ENCODE data around the gene RASSF10. TPM values are rescaled to one million over a fixed set of nuclear protein-coding genes. Genes with fewer than 3 reads are reported as not detected.

RASSF10 gene
- total RNA-seq, 1 donor from 2014 or later: 2.9 TPM

DNA sequence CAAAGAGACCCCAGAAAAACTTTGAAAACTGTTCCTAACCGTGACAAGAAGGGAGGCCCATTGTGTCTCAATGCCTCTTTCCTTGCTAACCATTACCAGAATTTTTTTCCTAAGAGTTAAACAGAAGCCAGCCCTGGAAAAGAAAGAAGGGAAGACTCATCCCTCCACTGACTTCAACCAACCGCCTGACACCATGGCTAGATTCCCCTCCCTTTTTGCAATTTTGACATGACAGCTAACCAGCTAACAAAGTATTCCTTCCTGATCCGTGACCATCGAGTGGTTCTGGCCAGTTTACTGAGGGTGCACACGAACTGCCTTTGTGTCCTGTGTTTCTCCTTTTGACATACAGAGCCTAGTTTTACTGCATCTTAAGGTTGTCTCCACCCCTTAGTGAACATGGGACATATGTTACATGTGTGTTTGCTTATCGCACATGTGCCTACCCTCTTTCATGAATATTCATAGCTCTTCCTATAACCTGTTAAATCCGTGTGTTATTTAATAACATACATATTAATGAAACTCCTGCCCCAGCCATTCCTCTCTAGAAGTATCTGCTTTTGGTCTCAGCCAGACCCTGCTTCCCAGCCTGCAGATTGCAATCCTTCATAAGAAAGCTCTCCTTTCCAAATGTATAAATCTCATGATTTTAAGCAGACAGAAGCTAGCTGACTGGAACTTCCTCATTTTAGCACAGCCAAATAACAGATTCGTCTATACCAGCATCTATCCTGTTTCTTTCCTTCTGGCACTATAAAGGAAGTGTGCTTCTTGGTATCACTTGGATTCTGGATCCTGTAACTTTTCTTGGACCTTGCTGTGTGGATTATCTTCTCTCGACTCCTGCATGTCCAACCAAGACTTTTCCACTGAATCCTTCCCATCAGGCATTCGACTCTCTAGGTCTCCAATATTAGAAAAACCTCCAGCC is 37.8 kb downstream of the RASSF10 start:
- Histone ChIP-seq H3K36me3 (no peaks in the 10 kb centered on the region), H3F3A (ENCODE audit: low read depth) (no peaks in the 10 kb centered on the region), H3K79me2 (ENCODE audit: low read depth) (no peaks in the 10 kb centered on the region), H4K20me1 (ENCODE audit: low read depth) (no peaks in the 10 kb centered on the region), H3K9me3 (ENCODE audit: low read depth) (peaks cover 3% of the 10 kb centered on the region), H3K4me3 (no peak overlapping the region), H3K9ac (no peak overlapping the region), H2AFZ (replicated peaks) (no peak overlapping the region), H3K27ac (no peak overlapping the region), H3K27me3 (no peaks in the 10 kb centered on the region), H3K4me2 (no peak overlapping the region), H3K4me1 (peaks cover 18% of the 10 kb centered on the region)
- no peak overlapping the region for H3K4me3 Mint-ChIP-seq
- peaks cover 5% of the 10 kb centered on the region for H3K27me3 Mint-ChIP-seq (ENCODE audit: insufficient read depth, low read depth)
- no peak for DNase-seq (ENCODE audit: low spot score)
- H3K9me3 Mint-ChIP-seq: peaks cover 4% of the 10 kb centered on the region
- no peak overlapping the region for H3K27ac Mint-ChIP-seq
- peaks cover 4% of the 10 kb centered on the region for H3K4me1 Mint-ChIP-seq
- no peaks in the 10 kb centered on the region for H3K36me3 Mint-ChIP-seq
- TF ChIP-seq EZH2 (IDR thresholded peaks at IDR 0.05) (no peak), EZH2phosphoT487 (IDR thresholded peaks at IDR 0.05) (no peak)
- TF ChIP-seq, protein P1, sequence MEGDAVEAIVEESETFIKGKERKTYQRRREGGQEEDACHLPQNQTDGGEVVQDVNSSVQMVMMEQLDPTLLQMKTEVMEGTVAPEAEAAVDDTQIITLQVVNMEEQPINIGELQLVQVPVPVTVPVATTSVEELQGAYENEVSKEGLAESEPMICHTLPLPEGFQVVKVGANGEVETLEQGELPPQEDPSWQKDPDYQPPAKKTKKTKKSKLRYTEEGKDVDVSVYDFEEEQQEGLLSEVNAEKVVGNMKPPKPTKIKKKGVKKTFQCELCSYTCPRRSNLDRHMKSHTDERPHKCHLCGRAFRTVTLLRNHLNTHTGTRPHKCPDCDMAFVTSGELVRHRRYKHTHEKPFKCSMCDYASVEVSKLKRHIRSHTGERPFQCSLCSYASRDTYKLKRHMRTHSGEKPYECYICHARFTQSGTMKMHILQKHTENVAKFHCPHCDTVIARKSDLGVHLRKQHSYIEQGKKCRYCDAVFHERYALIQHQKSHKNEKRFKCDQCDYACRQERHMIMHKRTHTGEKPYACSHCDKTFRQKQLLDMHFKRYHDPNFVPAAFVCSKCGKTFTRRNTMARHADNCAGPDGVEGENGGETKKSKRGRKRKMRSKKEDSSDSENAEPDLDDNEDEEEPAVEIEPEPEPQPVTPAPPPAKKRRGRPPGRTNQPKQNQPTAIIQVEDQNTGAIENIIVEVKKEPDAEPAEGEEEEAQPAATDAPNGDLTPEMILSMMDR (IDR thresholded peaks at IDR 0.05): no peak

DNA sequence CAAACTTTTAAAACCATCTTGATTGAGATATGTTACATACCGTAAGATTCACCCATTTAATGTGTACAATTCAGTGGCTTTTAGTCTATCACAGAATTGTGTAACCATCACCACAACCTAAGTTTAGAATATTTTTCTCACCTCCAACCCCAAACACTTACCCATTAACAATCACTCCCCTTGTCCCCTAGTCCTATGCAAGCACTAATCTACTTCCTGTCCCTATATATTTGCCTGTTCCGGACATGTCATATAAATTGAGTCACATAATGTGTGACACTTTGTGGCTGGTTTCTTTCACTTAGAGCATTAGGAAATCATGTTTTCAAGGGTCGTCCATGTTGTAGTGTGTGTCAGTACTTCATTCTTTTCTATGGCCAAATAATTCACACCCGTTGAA is 38.8 kb downstream of the RASSF10 start:
- Mint-ChIP-seq H3K4me1 (no peaks in the 10 kb centered on the region), H3K27me3 (ENCODE audit: insufficient read depth, low read depth) (peaks cover 2% of the 10 kb centered on the region), H3K27ac (no peak overlapping the region), H3K36me3 (no peaks in the 10 kb centered on the region), H3K9me3 (peaks cover 4% of the 10 kb centered on the region), H3K4me3 (no peak overlapping the region)
- Histone ChIP-seq H3K36me3 (no peaks in the 10 kb centered on the region), H3K9me3 (ENCODE audit: low read depth) (peaks cover 3% of the 10 kb centered on the region), H3K4me3 (no peak overlapping the region), H3K4me2 (no peak overlapping the region), H3K27me3 (no peaks in the 10 kb centered on the region), H3F3A (ENCODE audit: low read depth) (no peaks in the 10 kb centered on the region), H3K27ac (no peak overlapping the region), H2AFZ (replicated peaks) (no peak overlapping the region), H3K4me1 (peaks cover 15% of the 10 kb centered on the region), H4K20me1 (ENCODE audit: low read depth) (no peaks in the 10 kb centered on the region), H3K9ac (no peak overlapping the region), H3K79me2 (ENCODE audit: low read depth) (no peaks in the 10 kb centered on the region)
- no peak for TF ChIP-seq EZH2phosphoT487 (IDR thresholded peaks at IDR 0.05)
- no peak for TF ChIP-seq EZH2 (IDR thresholded peaks at IDR 0.05)
- TF ChIP-seq, protein P1 (IDR thresholded peaks at IDR 0.05): no peak
- no peak for DNase-seq (ENCODE audit: low spot score)

DNA sequence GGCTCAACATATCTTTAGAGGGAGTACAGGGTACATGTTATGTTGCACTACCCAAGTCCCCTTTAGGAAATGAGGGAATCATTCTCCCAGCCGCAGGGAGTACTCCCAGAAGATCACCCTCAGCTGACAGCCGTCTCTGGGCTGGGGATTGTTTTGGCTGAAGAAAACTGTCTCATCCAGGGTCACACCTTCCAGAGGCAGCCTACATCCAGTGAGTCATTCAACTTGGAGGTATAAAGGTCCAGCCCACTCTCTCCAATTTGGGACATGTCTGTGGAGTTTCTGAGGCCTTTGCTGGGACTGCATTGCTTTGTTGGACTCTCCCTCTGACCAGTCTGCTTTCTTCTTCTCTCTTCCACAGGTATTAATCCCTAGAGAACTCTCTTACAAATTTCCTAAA is 42.1 kb downstream of the RASSF10 start:
- no peaks in the 10 kb centered on the region for H3F3A ChIP-seq (ENCODE audit: low read depth)
- H3K27ac Mint-ChIP-seq: no peak overlapping the region
- no peak overlapping the region for H3K4me3 ChIP-seq
- no peaks in the 10 kb centered on the region for H3K36me3 ChIP-seq
- no peak overlapping the region for H3K4me2 ChIP-seq
- TF ChIP-seq EZH2 (IDR thresholded peaks at IDR 0.05): no peak
- TF ChIP-seq, protein P1 (IDR thresholded peaks at IDR 0.05): no peak
- TF ChIP-seq EZH2phosphoT487 (IDR thresholded peaks at IDR 0.05): no peak
- H3K36me3 Mint-ChIP-seq: no peaks in the 10 kb centered on the region
- H3K9me3 ChIP-seq (ENCODE audit: low read depth): peaks cover 3% of the 10 kb centered on the region
- no peak overlapping the region for H3K9ac ChIP-seq
- H2AFZ ChIP-seq (replicated peaks): no peak overlapping the region
- peaks cover 4% of the 10 kb centered on the region for H3K9me3 Mint-ChIP-seq
- H3K27ac ChIP-seq: no peak overlapping the region
- no peaks in the 10 kb centered on the region for H4K20me1 ChIP-seq (ENCODE audit: low read depth)
- H3K4me3 Mint-ChIP-seq: no peak overlapping the region
- H3K27me3 ChIP-seq: no peaks in the 10 kb centered on the region
- no peak for DNase-seq (ENCODE audit: low spot score)
- peaks cover 3% of the 10 kb centered on the region for H3K4me1 Mint-ChIP-seq
- no peaks in the 10 kb centered on the region for H3K79me2 ChIP-seq (ENCODE audit: low read depth)
- H3K4me1 ChIP-seq: no peaks in the 10 kb centered on the region
- H3K27me3 Mint-ChIP-seq (ENCODE audit: insufficient read depth, low read depth): peaks cover 4% of the 10 kb centered on the region

Measured in neural progenitor cell (in vitro differentiated cells).